22Rv1 (cell line): ENCODE data around the gene TTLL5.

ENCODE experiments used
- H3K27ac ChIP-seq: fragments of 450-650 bp; 2 replicates; pipeline ENCODE4 v1.5.1; 2017
- ZFX ChIP-seq: fragments of 450-650 bp; IDR thresholded peaks from 2 replicates; pipeline ENCODE4 v1.6.1; 2017; ENCODE audit warnings: antibody characterized with exemption, borderline replicate concordance
- TF ChIP-seq, protein P1 (sequence below): fragments of 450-650 bp; IDR thresholded peaks from 2 replicates; pipeline ENCODE4 v1.5.1; 2017; ENCODE audit warnings: mild to moderate bottlenecking

Gene TTLL5

DNA sequence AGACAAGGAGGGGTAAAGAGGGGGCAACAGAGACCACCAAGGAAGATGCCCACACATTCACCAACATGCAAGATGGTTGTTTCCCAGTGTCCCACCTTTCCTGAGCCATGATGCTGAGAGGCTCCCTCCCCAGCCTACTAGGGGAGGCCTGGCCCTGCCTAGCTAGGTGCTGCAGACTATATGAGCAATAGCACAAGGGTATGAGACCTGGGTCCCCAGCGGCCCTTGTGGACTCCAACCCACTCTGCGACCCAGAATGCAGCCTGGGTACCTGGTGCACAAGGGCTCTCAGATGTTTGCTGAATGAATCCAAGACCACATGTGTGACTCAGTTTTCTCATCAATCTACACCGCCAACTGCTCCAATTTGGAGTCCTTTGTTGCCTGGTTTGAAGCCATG is 306.8 kb downstream of the TTLL5 start:
- H3K27ac ChIP-seq: no peak overlapping the region
- no peak for TF ChIP-seq ZFX
- TF ChIP-seq, protein P1, sequence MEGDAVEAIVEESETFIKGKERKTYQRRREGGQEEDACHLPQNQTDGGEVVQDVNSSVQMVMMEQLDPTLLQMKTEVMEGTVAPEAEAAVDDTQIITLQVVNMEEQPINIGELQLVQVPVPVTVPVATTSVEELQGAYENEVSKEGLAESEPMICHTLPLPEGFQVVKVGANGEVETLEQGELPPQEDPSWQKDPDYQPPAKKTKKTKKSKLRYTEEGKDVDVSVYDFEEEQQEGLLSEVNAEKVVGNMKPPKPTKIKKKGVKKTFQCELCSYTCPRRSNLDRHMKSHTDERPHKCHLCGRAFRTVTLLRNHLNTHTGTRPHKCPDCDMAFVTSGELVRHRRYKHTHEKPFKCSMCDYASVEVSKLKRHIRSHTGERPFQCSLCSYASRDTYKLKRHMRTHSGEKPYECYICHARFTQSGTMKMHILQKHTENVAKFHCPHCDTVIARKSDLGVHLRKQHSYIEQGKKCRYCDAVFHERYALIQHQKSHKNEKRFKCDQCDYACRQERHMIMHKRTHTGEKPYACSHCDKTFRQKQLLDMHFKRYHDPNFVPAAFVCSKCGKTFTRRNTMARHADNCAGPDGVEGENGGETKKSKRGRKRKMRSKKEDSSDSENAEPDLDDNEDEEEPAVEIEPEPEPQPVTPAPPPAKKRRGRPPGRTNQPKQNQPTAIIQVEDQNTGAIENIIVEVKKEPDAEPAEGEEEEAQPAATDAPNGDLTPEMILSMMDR: no peak

DNA sequence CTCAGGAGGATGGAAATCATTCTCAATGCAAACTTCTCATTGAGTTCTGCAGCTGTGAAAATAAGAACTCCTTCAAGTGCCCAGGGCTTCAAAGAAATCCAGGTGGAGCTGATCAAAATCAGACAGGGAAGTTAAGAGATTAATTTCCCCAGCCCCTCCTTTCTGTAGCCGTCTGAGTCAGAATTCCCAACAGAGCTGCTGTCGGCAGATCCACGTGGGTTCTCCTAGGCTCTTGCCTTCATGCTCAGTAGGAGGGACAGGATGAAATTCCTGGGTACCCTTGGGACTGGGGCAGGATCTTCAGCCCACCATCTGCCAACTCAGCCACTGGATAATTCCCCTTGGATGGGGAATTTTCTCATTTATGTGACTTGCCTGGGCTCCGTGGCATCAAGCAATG is 307.4 kb downstream of the TTLL5 start:
- H3K27ac ChIP-seq: no peak overlapping the region
- TF ChIP-seq, protein P1: no peak
- TF ChIP-seq ZFX: no peak

DNA sequence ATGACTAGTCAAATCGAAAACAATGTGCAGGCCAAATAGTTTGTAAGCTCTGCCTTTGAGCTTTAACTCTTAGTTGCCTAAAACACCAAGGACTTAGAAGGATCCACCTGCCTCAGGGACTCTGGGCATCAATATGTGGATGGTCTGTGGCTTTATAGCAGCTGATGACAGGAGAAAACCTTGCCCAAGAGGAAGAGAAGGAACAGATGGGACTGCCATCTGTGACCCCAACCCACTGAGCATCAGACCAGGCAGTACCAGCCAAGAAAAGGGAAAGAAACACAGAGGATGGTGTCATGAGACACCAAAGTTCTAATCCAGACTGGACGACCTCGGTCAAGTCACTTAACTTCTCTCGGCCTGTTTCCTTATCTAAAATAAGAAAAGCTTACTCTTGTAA is 308.1 kb downstream of the TTLL5 start:
- no peak overlapping the region for H3K27ac ChIP-seq
- TF ChIP-seq, protein P1: no peak
- no peak for TF ChIP-seq ZFX

DNA sequence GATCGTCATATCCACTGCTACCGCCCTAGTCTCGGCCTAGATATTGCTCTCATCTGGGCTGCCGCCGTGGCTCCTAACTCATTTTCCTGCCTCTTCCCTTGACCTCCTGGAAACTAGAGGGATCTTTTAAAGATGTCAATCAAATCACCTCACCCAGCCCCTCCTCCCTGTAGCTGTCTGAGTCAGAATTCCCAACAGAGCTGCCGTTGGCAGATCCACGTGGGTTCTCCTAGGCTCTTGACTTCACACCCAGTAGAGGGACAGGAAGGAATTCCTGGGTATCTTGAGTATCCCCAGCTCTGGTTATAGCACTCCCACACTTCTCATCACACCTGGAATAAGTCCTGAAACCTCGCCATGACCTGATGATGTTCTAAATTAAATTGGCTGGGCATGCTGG is 308.8 kb downstream of the TTLL5 start:
- H3K27ac ChIP-seq: no peak overlapping the region
- TF ChIP-seq ZFX: no peak
- TF ChIP-seq, protein P1: no peak

DNA sequence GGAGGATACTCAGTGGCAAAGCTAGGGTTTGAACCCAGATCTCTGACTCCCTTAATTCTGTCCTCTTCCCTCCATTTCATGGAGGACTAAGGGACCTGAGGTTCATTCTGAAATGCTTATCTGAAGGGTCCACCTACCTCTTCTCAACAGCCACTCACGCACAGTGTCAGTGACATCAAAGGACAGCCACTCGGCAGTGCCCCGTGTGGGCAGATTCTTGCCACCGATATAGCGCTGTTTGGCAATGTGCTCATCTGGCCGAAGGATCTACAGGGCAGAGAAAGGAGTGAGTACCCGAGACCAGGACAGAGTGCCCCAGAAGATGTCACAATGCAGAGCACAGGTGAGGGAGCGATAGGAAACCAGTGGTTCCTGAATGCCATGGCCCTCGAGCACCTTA is 309.9 kb downstream of the TTLL5 start:
- no peak for TF ChIP-seq ZFX
- TF ChIP-seq, protein P1: no peak
- H3K27ac ChIP-seq: no peak overlapping the region

DNA sequence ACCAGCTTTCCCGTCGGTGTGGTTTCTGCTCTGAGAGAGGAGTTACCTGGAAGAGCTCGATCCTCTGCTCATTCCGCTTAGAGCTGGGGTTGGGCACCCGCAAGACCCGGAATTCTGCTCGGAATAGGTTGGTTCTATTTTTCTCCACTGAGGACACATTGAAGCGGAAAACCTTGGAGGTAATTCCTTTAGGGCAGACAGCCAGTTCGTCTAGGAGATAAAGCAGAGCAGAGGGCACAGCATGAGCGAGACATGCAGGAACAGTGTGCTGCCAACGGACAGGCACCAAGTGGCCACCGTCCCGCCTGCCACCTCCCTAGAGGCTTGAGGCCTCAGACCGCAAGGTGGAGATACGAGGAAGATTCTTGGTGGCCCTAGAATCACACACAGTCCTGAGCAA is 310.5 kb downstream of the TTLL5 start:
- TF ChIP-seq ZFX: no peak
- TF ChIP-seq, protein P1: no peak
- H3K27ac ChIP-seq: no peak overlapping the region

DNA sequence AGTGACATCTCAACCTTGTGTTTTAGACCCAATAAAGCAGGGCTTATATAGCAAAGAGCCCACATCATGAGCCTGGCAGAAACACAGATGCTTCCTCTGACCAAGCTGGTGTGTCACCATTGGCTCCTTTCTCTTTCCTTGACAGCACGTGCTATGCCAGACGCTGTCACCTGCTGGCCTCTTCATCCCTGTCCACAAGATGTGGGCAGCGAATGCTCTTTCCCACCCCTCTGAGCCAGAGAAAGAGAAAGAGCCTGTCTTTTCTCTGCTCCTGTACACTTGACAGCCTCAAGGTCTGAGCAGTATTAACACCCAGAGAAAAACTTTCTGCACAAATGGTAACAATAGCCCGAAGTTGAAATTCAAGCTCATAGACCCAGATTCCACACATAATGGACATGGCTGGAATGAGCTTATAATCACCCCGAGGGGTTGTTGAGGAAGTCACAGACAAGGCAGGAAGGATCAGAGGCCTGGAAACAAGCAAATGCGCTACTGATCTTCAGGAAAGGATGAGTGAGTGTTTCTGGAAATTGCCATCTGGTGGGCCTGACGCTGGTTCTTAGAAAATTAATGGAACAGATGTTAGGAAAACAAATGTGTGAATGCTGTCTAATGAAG is 311.9 kb downstream of the TTLL5 start:
- H3K27ac ChIP-seq: no peak overlapping the region
- TF ChIP-seq ZFX: no peak
- TF ChIP-seq, protein P1: no peak
